ENCODE results near the gene HYCC1. TPM values are rescaled to one million over a fixed set of nuclear protein-coding genes. Genes with fewer than 3 reads are reported as not detected.
"Not testable (repeated sequence)": the region's sequence is repeated elsewhere in the genome, so short reads cannot be mapped to it uniquely, and the experiment has no call there.

HYCC1 gene
- polyA plus RNA-seq, 3 donors: 4.7 to 12.7 (median 12.1) TPM

- intact Hi-C loops (cut with micrococcal nuclease): no loop called here
- H3K27ac Mint-ChIP-seq: no peak overlapping the region
These were observed 30.7 kb upstream of the HYCC1 start for GRCh38 chr7:23044581-23044980.

GRCh38 chr7:23043441-23043840, 29.5 kb upstream of the HYCC1 start:
- TF ChIP-seq CTCF (IDR thresholded peaks at IDR 0.05): no peak
- no peak overlapping the region for H3K4me3 ChIP-seq (replicated peaks in 1 of 3; ENCODE audit: low read depth in 2 of 3, low read length in 3 of 3)
- no peak for DNase-seq
- H3K4me1 Mint-ChIP-seq: no peaks in the 10 kb centered on the region
- no peaks in the 10 kb centered on the region for H3K36me3 ChIP-seq (replicated peaks in 1 of 2; ENCODE audit: control insufficient read depth in 1 of 2, insufficient read depth in 2 of 2, low read length in 2 of 2)
- no peak overlapping the region for H3K27ac Mint-ChIP-seq
- no peak overlapping the region for H3K4me2 ChIP-seq (replicated peaks; ENCODE audit: extremely low read depth, low read length, poor library complexity, severe bottlenecking)
- H3K9me3 Mint-ChIP-seq: peaks cover 0 to 9% (median 4%) of the 10 kb centered on the region in 7 donors
- no peaks in the 10 kb centered on the region for H3K36me3 Mint-ChIP-seq
- no peaks in the 10 kb centered on the region for H3K79me2 ChIP-seq (ENCODE audit: insufficient read depth, low read length)
- H3K4me1 ChIP-seq (ENCODE audit: control insufficient read depth in 1 of 2, insufficient read depth in 2 of 2, low read length in 2 of 2): no peaks in the 10 kb centered on the region
- no peaks in the 10 kb centered on the region for H4K20me1 ChIP-seq (ENCODE audit: insufficient read depth, low read length)
- no peak overlapping the region for H3K27ac ChIP-seq (ENCODE audit: low read depth in 1 of 2, low read length in 2 of 2)
- no peaks in the 10 kb centered on the region for H3K9me3 ChIP-seq (replicated peaks in 1 of 2; ENCODE audit: control insufficient read depth in 1 of 2, insufficient read depth in 1 of 2, low read length in 2 of 2)
- peaks cover 0 to 2% (median 0%) of the 10 kb centered on the region in 3 donors for H3K27me3 Mint-ChIP-seq (ENCODE audit: low read depth in 3 of 3)
- H3K9ac ChIP-seq (ENCODE audit: insufficient read depth, low read length, poor library complexity, severe bottlenecking): no peak overlapping the region
- no peak overlapping the region for H2AFZ ChIP-seq (ENCODE audit: insufficient read depth, low read depth, low read length, poor library complexity, severe bottlenecking)
- H3K27me3 ChIP-seq (ENCODE audit: control insufficient read depth in 2 of 2, insufficient read depth in 2 of 2, low read length in 2 of 2): no peaks in the 10 kb centered on the region
- WGBS (ENCODE audit: insufficient coverage): 56% methylated on average over 1 of the region's 2 CpGs
- intact Hi-C loops (cut with micrococcal nuclease): no loop called here
- no peak overlapping the region for H3K4me3 Mint-ChIP-seq

More at GRCh38 chr7:23044581-23044980, 30.7 kb upstream of the HYCC1 start:
- H3K27ac ChIP-seq (ENCODE audit: low read depth in 1 of 2, low read length in 2 of 2): no peak overlapping the region
- no peaks in the 10 kb centered on the region for H4K20me1 ChIP-seq (ENCODE audit: insufficient read depth, low read length)
- no peak overlapping the region for H3K4me3 ChIP-seq (replicated peaks in 1 of 3; ENCODE audit: low read depth in 2 of 3, low read length in 3 of 3)
- Mint-ChIP-seq H3K9me3 (peaks cover 0 to 9% (median 4%) of the 10 kb centered on the region in 7 donors), H3K36me3 (no peaks in the 10 kb centered on the region), H3K4me1 (no peaks in the 10 kb centered on the region), H3K27me3 (ENCODE audit: low read depth in 3 of 3) (peaks cover 0 to 2% (median 0%) of the 10 kb centered on the region in 3 donors), H3K4me3 (no peak overlapping the region)
- H3K4me2 ChIP-seq (replicated peaks; ENCODE audit: extremely low read depth, low read length, poor library complexity, severe bottlenecking): no peak overlapping the region
- no peak for DNase-seq
- H3K79me2 ChIP-seq (ENCODE audit: insufficient read depth, low read length): no peaks in the 10 kb centered on the region
- TF ChIP-seq CTCF (IDR thresholded peaks at IDR 0.05): no peak
- H2AFZ ChIP-seq (ENCODE audit: insufficient read depth, low read depth, low read length, poor library complexity, severe bottlenecking): no peak overlapping the region
- no peaks in the 10 kb centered on the region for H3K9me3 ChIP-seq (replicated peaks in 1 of 2; ENCODE audit: control insufficient read depth in 1 of 2, insufficient read depth in 1 of 2, low read length in 2 of 2)
- H3K36me3 ChIP-seq (replicated peaks in 1 of 2; ENCODE audit: control insufficient read depth in 1 of 2, insufficient read depth in 2 of 2, low read length in 2 of 2): no peaks in the 10 kb centered on the region
- no peaks in the 10 kb centered on the region for H3K4me1 ChIP-seq (ENCODE audit: control insufficient read depth in 1 of 2, insufficient read depth in 2 of 2, low read length in 2 of 2)
- WGBS (ENCODE audit: insufficient coverage): no CpG with 5 or more reads among the region's 3 CpGs
- no peak overlapping the region for H3K9ac ChIP-seq (ENCODE audit: insufficient read depth, low read length, poor library complexity, severe bottlenecking)
- H3K27me3 ChIP-seq (ENCODE audit: control insufficient read depth in 2 of 2, insufficient read depth in 2 of 2, low read length in 2 of 2): no peaks in the 10 kb centered on the region

GRCh38 chr7:23039674-23040073, 25.7 kb upstream of the HYCC1 start:
- intact Hi-C loops (cut with micrococcal nuclease); H3K27ac ChIP-seq (ENCODE audit: low read depth in 1 of 2, low read length in 2 of 2); H3K9ac ChIP-seq (ENCODE audit: insufficient read depth, low read length, poor library complexity, severe bottlenecking); H3K4me3 ChIP-seq (replicated peaks in 1 of 3; ENCODE audit: low read depth in 2 of 3, low read length in 3 of 3); H3K9me3 Mint-ChIP-seq; H3K4me1 ChIP-seq (ENCODE audit: control insufficient read depth in 1 of 2, insufficient read depth in 2 of 2, low read length in 2 of 2); H3K36me3 Mint-ChIP-seq; H2AFZ ChIP-seq (ENCODE audit: insufficient read depth, low read depth, low read length, poor library complexity, severe bottlenecking); H3K36me3 ChIP-seq (replicated peaks in 1 of 2; ENCODE audit: control insufficient read depth in 1 of 2, insufficient read depth in 2 of 2, low read length in 2 of 2); H3K27ac Mint-ChIP-seq; H3K27me3 ChIP-seq (ENCODE audit: control insufficient read depth in 2 of 2, insufficient read depth in 2 of 2, low read length in 2 of 2); H3K27me3 Mint-ChIP-seq (ENCODE audit: low read depth in 3 of 3); H3K79me2 ChIP-seq (ENCODE audit: insufficient read depth, low read length); H4K20me1 ChIP-seq (ENCODE audit: insufficient read depth, low read length); H3K4me3 Mint-ChIP-seq; H3K9me3 ChIP-seq (replicated peaks in 1 of 2; ENCODE audit: control insufficient read depth in 1 of 2, insufficient read depth in 1 of 2, low read length in 2 of 2); H3K4me2 ChIP-seq (replicated peaks; ENCODE audit: extremely low read depth, low read length, poor library complexity, severe bottlenecking); DNase-seq; H3K4me1 Mint-ChIP-seq: not testable (repeated sequence)
- no CpG with 5 or more reads among the region's 4 CpGs for WGBS (ENCODE audit: insufficient coverage)

Measured in CD14-positive monocyte (primary cell).